ENCODE measurements around the gene STMN1. TPM values are rescaled to one million over a fixed set of nuclear protein-coding genes. Genes with fewer than 3 reads are reported as not detected.

Gene STMN1
- total RNA-seq, 1 experiment from 2014 or later, result 368 TPM

- TF ChIP-seq SIN3A (IDR thresholded peaks at IDR 0.05; ENCODE audit: low read depth), result no peak
- no peak for TF ChIP-seq REST (IDR thresholded peaks at IDR 0.05; ENCODE audit: low read depth)
- TF ChIP-seq CEBPB (IDR thresholded peaks at IDR 0.05; ENCODE audit: low read depth), result no peak
- no peak for TF ChIP-seq ZNF274 (IDR thresholded peaks at IDR 0.05; ENCODE audit: low read depth, low read length)
- no peak for TF ChIP-seq EZH2phosphoT487 (IDR thresholded peaks at IDR 0.05; ENCODE audit: borderline replicate concordance)
- TF ChIP-seq SRF (IDR thresholded peaks at IDR 0.05; ENCODE audit: low read depth), result no peak
- no peak for TF ChIP-seq FOSL1 (IDR thresholded peaks at IDR 0.05; ENCODE audit: low read depth)
- no peak for TF ChIP-seq ATF3 (IDR thresholded peaks at IDR 0.05)
- no peak for TF ChIP-seq YY1 (IDR thresholded peaks at IDR 0.05; ENCODE audit: extremely low read depth, insufficient replicate concordance, low read depth, low read length)
- TF ChIP-seq POLR2AphosphoS5 (IDR thresholded peaks at IDR 0.05; ENCODE audit: low read depth, low read length), result no peak; the same call in 1 of the 2 replicates
- TF ChIP-seq CBX3 (IDR thresholded peaks at IDR 0.05; ENCODE audit: low read depth), result no peak
- no peak for TF ChIP-seq POLR2A (IDR thresholded peaks at IDR 0.05; ENCODE audit: borderline replicate concordance, extremely low read depth, insufficient read depth, insufficient read length)
- no peak for TF ChIP-seq EGR1 (IDR thresholded peaks at IDR 0.05; ENCODE audit: low read depth)
- no peak for TF ChIP-seq RAD21 (IDR thresholded peaks at IDR 0.05; ENCODE audit: low read depth)
- TF ChIP-seq MAX (IDR thresholded peaks at IDR 0.05), result no peak
- no peak for TF ChIP-seq CTCF (IDR thresholded peaks at IDR 0.05 in 2 of 3, conservative IDR thresholded peaks at IDR 0.05 in 1 of 3; ENCODE audit: borderline replicate concordance in 1 of 3, insufficient read depth in 1 of 3, low read depth in 2 of 3, low read length in 2 of 3)
- TF ChIP-seq EZH2 (IDR thresholded peaks at IDR 0.05), result no peak
- no peak for TF ChIP-seq ELF1 (IDR thresholded peaks at IDR 0.05; ENCODE audit: borderline replicate concordance, low read depth)
- H3K9me2 ChIP-seq (ENCODE audit: insufficient read depth), result no peaks in the 10 kb centered on the region
- ChIA-PET CTCF (no interaction called here), RAD21 (ENCODE audit: low non-redundant PET in 1 of 2, low total read pairs in 2 of 2, uncharacterized antibody in 2 of 2, unreplicated experiment in 2 of 2) (no interaction called here), POLR2A (no interaction called here)
- peak overlapping the region; percentile 16; the same call in 1 of the 2 replicates for H3K4me2 ChIP-seq (ENCODE audit: low read length)
- H4K20me1 ChIP-seq (ENCODE audit: insufficient read depth), result no peaks in the 10 kb centered on the region
- no peak overlapping the region for H3K27ac ChIP-seq (ENCODE audit: low read depth, low read length)
- DNase-seq (ENCODE audit: low read depth, low spot score), result no peak
- H2AFZ ChIP-seq (ENCODE audit: low read depth, low read length, poor library complexity, severe bottlenecking), result no peak overlapping the region
- no peaks in the 10 kb centered on the region for H3K9me3 ChIP-seq (ENCODE audit: control insufficient read depth in 1 of 2, insufficient read depth in 1 of 2, low read depth in 1 of 2, low read length in 2 of 2)
- peaks cover 10% of the 10 kb centered on the region; the same call in 1 of the 2 replicates for H3K79me2 ChIP-seq (ENCODE audit: insufficient read depth, low read length)
- H3K36me3 ChIP-seq (ENCODE audit: control insufficient read depth in 1 of 2, insufficient read depth in 2 of 2, low read length in 2 of 2), result no peaks in the 10 kb centered on the region
- no peak overlapping the region for H3K4me3 ChIP-seq (replicated peaks in 1 of 2; ENCODE audit: low read depth in 1 of 2, low read length in 2 of 2)
- no peak overlapping the region for H3K9ac ChIP-seq (ENCODE audit: low read length)
- no peak for ATAC-seq
- intact Hi-C loops (cut with micrococcal nuclease), result no loop called here
- BruUV-seq (replicated peaks), result no TSS peak
- peaks cover 35 to 68% of the 10 kb centered on the region in 2 experiments for H3K4me1 ChIP-seq (ENCODE audit: control insufficient read depth in 1 of 2, insufficient read depth in 2 of 2, low read length in 2 of 2)
- no peaks in the 10 kb centered on the region for H3K27me3 ChIP-seq (ENCODE audit: insufficient read depth, low read length)
These were observed 34.3 kb downstream of the STMN1 start for GRCh38 chr1:25871704-25872494.
